ENCODE results near the gene PDE4D. TPM values are rescaled to one million over a fixed set of nuclear protein-coding genes. Genes with fewer than 3 reads are reported as not detected.

The PDE4D gene
- total and polyA plus RNA-seq, 2 donors (not counting 3 experiments of a cell fraction or from before 2014, with no cell fraction given) = 34.5 to 51.2 TPM

DNA sequence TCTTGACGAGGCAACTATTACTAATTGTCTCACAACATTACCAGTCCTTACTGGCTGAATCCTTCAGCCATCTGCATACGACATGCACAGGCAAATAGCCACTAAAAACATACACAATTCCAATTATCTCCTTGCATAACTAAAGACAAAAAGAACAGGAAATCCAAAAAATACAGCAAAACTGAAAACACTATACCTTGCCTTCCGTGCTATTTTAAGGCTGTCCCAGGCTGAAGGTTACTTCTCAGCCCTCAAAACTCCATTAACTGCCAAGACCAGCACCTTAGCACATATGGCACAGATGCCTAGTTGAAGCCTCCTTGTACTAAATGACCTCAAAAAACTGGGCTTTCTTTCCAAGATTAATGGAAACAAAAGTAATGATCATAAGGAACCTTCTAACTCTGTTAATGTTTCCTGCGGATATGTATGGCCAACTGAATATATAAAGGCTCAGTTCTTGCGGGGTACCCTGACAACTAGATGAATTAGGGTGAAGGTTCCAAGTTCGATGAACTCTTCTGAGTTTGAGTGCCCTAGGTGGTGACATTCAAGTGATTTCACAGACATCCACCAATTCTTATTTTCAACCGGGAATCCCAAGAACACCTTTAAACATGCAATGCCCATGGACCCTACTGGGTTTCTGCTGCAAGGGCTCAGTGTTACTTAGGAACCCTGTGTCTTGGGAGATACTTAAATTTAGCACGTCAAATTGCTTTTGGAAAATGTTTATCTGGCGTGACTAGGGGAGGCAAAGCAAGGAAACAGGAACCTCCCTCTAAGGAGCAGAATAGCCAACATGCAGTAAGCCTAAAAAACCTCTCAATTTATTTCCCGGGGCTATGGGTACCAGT is 855.4 kb downstream of the PDE4D start:
- FAIRE-seq (no peak), DNase-seq (ENCODE audit: low read depth, low spot score) (no peak)
- no TSS peak for BruUV-seq (replicated peaks)
- peak overlapping the region; percentile 57 to 81 (median 60) for H3K4me3 ChIP-seq (replicated peaks in 1 of 3; ENCODE audit: insufficient read depth in 1 of 3, low read depth in 1 of 3, low read length in 3 of 3)
- H4K20me1 ChIP-seq (replicated peaks; ENCODE audit: control insufficient read depth, extremely low read depth, insufficient read depth, low read length) = no peaks in the 10 kb centered on the region
- peaks cover 5% of the 10 kb centered on the region for H3K79me2 ChIP-seq (ENCODE audit: control insufficient read depth, insufficient read depth, low read length)
- ChIA-PET CTCF (interaction anchor here (6.1 kb wide), 1 partner anchor 137 kb away, joined by 68 read pairs; no protein-coding TSS in a partner anchor), POLR2A (no interaction called here)
- peak overlapping the region; percentile 51 for H3K4me2 ChIP-seq (ENCODE audit: insufficient read depth, low read length)
- no peaks in the 10 kb centered on the region for H3K9me3 ChIP-seq (replicated peaks; ENCODE audit: control insufficient read depth, insufficient read depth, low read length)
- H3K9ac ChIP-seq (replicated peaks; ENCODE audit: extremely low read depth, insufficient read depth, low read length) = no peak overlapping the region
- H3K4me1 ChIP-seq (ENCODE audit: control insufficient read depth, extremely low read depth, insufficient read depth, low read length) = peaks cover 40% of the 10 kb centered on the region
- intact Hi-C loops (cut with micrococcal nuclease) = loop anchor here (5.0 to 10.0 kb wide), 2 partner anchors 329 to 757 kb away; no protein-coding TSS in a partner anchor
- dilution Hi-C loops (cut with MboI; ENCODE audit: extremely low pct_ligation_motif_present, low sequenced_read_pairs) = no loop called here
- TF ChIP-seq MYC (IDR thresholded peaks at IDR 0.05; ENCODE audit: low read depth, low read length) (no peak), POLR2AphosphoS5 (IDR thresholded peaks at IDR 0.05; ENCODE audit: insufficient read depth, low read depth, low read length) (no peak), GATA2 (IDR thresholded peaks at IDR 0.05; ENCODE audit: insufficient read depth, insufficient read length, low read depth, low read length) (no peak)
- TF ChIP-seq, protein P1, sequence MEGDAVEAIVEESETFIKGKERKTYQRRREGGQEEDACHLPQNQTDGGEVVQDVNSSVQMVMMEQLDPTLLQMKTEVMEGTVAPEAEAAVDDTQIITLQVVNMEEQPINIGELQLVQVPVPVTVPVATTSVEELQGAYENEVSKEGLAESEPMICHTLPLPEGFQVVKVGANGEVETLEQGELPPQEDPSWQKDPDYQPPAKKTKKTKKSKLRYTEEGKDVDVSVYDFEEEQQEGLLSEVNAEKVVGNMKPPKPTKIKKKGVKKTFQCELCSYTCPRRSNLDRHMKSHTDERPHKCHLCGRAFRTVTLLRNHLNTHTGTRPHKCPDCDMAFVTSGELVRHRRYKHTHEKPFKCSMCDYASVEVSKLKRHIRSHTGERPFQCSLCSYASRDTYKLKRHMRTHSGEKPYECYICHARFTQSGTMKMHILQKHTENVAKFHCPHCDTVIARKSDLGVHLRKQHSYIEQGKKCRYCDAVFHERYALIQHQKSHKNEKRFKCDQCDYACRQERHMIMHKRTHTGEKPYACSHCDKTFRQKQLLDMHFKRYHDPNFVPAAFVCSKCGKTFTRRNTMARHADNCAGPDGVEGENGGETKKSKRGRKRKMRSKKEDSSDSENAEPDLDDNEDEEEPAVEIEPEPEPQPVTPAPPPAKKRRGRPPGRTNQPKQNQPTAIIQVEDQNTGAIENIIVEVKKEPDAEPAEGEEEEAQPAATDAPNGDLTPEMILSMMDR (IDR thresholded peaks at IDR 0.05; ENCODE audit: extremely low read depth in 1 of 2, insufficient read depth in 1 of 2, low read depth in 1 of 2, low read length in 2 of 2) = no peak
- no peaks in the 10 kb centered on the region for H3K27me3 ChIP-seq (ENCODE audit: control insufficient read depth in 2 of 2, insufficient read depth in 2 of 2, low read length in 2 of 2)
- H3K36me3 ChIP-seq (ENCODE audit: control insufficient read depth in 2 of 2, extremely low read depth in 1 of 2, insufficient read depth in 2 of 2, low read length in 2 of 2) = no peaks in the 10 kb centered on the region
- H2AFZ ChIP-seq (ENCODE audit: low read depth, low read length) = peak overlapping the region; percentile 33
- peak overlapping the region; percentile 14 for H3K27ac ChIP-seq (ENCODE audit: insufficient read depth, low read depth, low read length)
- no peaks in the 10 kb centered on the region for H3K9me1 ChIP-seq (replicated peaks; ENCODE audit: control insufficient read depth, extremely low read depth, insufficient read depth, low read length)

All from endothelial cell of umbilical vein (primary cell).